ENCODE measurements around the gene MALT1. TPM values are rescaled to one million over a fixed set of nuclear protein-coding genes. Genes with fewer than 3 reads are reported as not detected.

MALT1 gene
- total and polyA plus RNA-seq, 2 donors from 2014 or later: 10.4 to 39.4 TPM

GRCh38 chr18:58654896-58655614, 16.2 kb upstream of the MALT1 start:
- FAIRE-seq (no peak), DNase-seq (no peak)
- no peak for TF ChIP-seq CTCF (IDR thresholded peaks at IDR 0.05; ENCODE audit: borderline replicate concordance, extremely low read depth, insufficient read depth)
- Histone ChIP-seq H3K4me1 (ENCODE audit: control insufficient read depth in 2 of 3, insufficient read depth in 2 of 3, low read depth in 1 of 3, low read length in 3 of 3) (no peaks in the 10 kb centered on the region), H3K9ac (ENCODE audit: low read length in 3 of 3) (no peak overlapping the region), H3K9me3 (ENCODE audit: control insufficient read depth in 2 of 3, insufficient read depth in 1 of 3, low read length in 3 of 3) (peaks cover 0 to 3% (median 0%) of the 10 kb centered on the region in 3 donors), H3K4me3 (ENCODE audit: low read length in 3 of 3) (no peak overlapping the region), H3K36me3 (ENCODE audit: control insufficient read depth in 2 of 3, insufficient read depth in 3 of 3, low read length in 3 of 3) (no peaks in the 10 kb centered on the region), H3K27me3 (ENCODE audit: control insufficient read depth, insufficient read depth, low read length) (no peaks in the 10 kb centered on the region), H3K27ac (ENCODE audit: low read depth in 2 of 2, low read length in 2 of 2) (no peak overlapping the region)
- intact Hi-C loops (cut with DNase I): no loop called here

DNA sequence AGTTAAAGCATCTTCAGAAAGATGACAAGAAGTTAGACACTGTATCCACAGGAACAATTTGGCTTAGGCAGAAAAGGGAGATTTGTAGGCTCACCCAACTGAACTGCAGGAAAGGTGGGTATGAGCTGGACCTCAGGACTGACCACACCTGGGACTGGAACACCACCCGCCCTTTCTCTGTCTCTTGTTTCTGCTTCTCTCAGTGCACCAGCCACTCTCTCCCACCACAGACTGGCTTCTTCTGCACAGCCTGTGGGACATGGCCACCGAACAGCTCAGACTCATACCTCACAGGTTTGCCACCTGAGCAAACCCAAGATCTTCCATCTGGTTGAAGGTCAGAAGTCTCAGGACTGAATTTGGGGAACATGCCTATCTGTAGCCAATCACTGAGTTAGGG, 14.2 kb upstream of the MALT1 start:
- DNase-seq: no peak
- Histone ChIP-seq H3K4me1 (ENCODE audit: control insufficient read depth in 2 of 3, insufficient read depth in 2 of 3, low read depth in 1 of 3, low read length in 3 of 3) (no peaks in the 10 kb centered on the region), H3K36me3 (ENCODE audit: control insufficient read depth in 2 of 3, insufficient read depth in 3 of 3, low read length in 3 of 3) (no peaks in the 10 kb centered on the region), H3K27me3 (ENCODE audit: control insufficient read depth, insufficient read depth, low read length) (no peaks in the 10 kb centered on the region), H3K4me3 (ENCODE audit: low read length in 3 of 3) (no peak overlapping the region), H3K9ac (ENCODE audit: low read length in 3 of 3) (no peak overlapping the region), H3K9me3 (ENCODE audit: control insufficient read depth in 2 of 3, insufficient read depth in 1 of 3, low read length in 3 of 3) (peaks cover 0 to 3% (median 0%) of the 10 kb centered on the region in 3 donors), H3K27ac (ENCODE audit: low read depth in 2 of 2, low read length in 2 of 2) (no peak overlapping the region)
- intact Hi-C loops (cut with DNase I): no loop called here
- no peak for TF ChIP-seq CTCF (IDR thresholded peaks at IDR 0.05; ENCODE audit: borderline replicate concordance, extremely low read depth, insufficient read depth)
- FAIRE-seq: no peak

- no peaks in the 10 kb centered on the region for H3K27me3 ChIP-seq (ENCODE audit: control insufficient read depth, insufficient read depth, low read length)
- intact Hi-C loops (cut with DNase I): no loop called here
- DNase-seq (no peak), FAIRE-seq (no peak)
- H3K9ac ChIP-seq (ENCODE audit: low read length in 3 of 3): no peak overlapping the region
- TF ChIP-seq CTCF (IDR thresholded peaks at IDR 0.05; ENCODE audit: borderline replicate concordance, extremely low read depth, insufficient read depth): no peak
- H3K27ac ChIP-seq (ENCODE audit: low read depth in 2 of 2, low read length in 2 of 2): no peak overlapping the region
- H3K36me3 ChIP-seq (ENCODE audit: control insufficient read depth in 2 of 3, insufficient read depth in 3 of 3, low read length in 3 of 3): no peaks in the 10 kb centered on the region
- H3K4me3 ChIP-seq (ENCODE audit: low read length in 3 of 3): no peak overlapping the region
- H3K4me1 ChIP-seq (ENCODE audit: control insufficient read depth in 2 of 3, insufficient read depth in 2 of 3, low read depth in 1 of 3, low read length in 3 of 3): no peaks in the 10 kb centered on the region
- peaks cover 0 to 3% (median 0%) of the 10 kb centered on the region in 3 donors for H3K9me3 ChIP-seq (ENCODE audit: control insufficient read depth in 2 of 3, insufficient read depth in 1 of 3, low read length in 3 of 3)
These were observed 13.8 kb upstream of the MALT1 start for GRCh38 chr18:58657494-58657893.
